Activated B cell treated with CpG ODN at 0.5 μM for 24 hours (primary cell): Measurements from ENCODE around the gene CTLA4. TPM values are rescaled to one million over a fixed set of nuclear protein-coding genes. Genes with fewer than 3 reads are reported as not detected.

Source experiments
- ATAC-seq: fragments of 200-7000 bp; cut with Tn5 transposase; one replicate; pipeline ENCODE4 v1.10.0; 2021; ENCODE audit warnings: low read depth, mild to moderate bottlenecking, moderate library complexity
- CTCF ChIA-PET: fragments of 350-600 bp; sonication (Branson Sonifier 250); formaldehyde crosslinking; loops from one replicate; lab custom pipeline; 2021; ENCODE audit warnings: antibody characterized with exemption; lab: Charles Lee
- POLR2A ChIA-PET: fragments of 350-600 bp; sonication (Branson Sonifier 250); formaldehyde crosslinking; loops from one replicate; lab custom pipeline; 2021; ENCODE audit warnings: antibody characterized with exemption; lab: Charles Lee
- DNase-seq: peaks from one replicate; pipeline ENCODE4 v3.0.0; 2022
- H3K27ac Mint-ChIP-seq: one replicate; pipeline ENCODE4 v1.8.0; 2020; ENCODE audit warnings: mixed read lengths
- H3K27me3 Mint-ChIP-seq: one replicate; pipeline ENCODE4 v1.8.0; 2021; ENCODE audit warnings: mixed read lengths
- H3K36me3 Mint-ChIP-seq: one replicate; pipeline ENCODE4 v1.8.0; 2021; ENCODE audit warnings: low read depth, mixed read lengths
- H3K4me1 Mint-ChIP-seq: one replicate; pipeline ENCODE4 v1.8.0; 2021; ENCODE audit warnings: mixed read lengths
- H3K4me3 Mint-ChIP-seq: one replicate; pipeline ENCODE4 v1.8.0; 2020; ENCODE audit warnings: mild to moderate bottlenecking, mixed read lengths
- H3K9me3 Mint-ChIP-seq: one replicate; pipeline ENCODE4 v1.8.0; 2020; ENCODE audit warnings: mixed read lengths
- intact Hi-C: fragments of 100-400 bp; cut with micrococcal nuclease; formaldehyde crosslinking; loops from one replicate; pipeline ENCODE4 v1.15.1; 2024
- total RNA-seq: library from RNA; stranded (reverse); gene quantifications from 2 replicates; pipeline ENCODE4 v1.2.3, GENCODE V29; 2022
- TF ChIP-seq, protein P1 (sequence below): fragments of 200-600 bp; IDR thresholded peaks from one replicate; pipeline ENCODE4 v1.8.0; 2022; ENCODE audit warnings: antibody characterized with exemption, mild to moderate bottlenecking

The CTLA4 gene
- total RNA-seq, 1 donor from 2014 or later = 0.55 TPM

DNA sequence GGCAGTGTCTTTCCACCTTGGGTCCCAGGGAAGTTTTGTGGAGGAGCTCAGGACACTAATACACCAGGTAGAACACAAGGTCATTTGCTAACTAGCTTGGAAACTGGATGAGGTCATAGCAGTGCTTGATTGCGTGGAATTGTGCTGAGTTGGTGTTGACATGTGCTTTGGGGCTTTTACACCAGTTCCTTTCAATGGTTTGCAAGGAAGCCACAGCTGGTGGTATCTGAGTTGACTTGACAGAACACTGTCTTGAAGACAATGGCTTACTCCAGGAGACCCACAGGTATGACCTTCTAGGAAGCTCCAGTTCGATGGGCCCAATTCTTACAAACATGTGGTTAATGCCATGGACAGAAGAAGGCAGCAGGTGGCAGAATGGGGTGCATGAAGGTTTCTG lies 5.9 kb downstream of the CTLA4 start:
- no peak for ATAC-seq

GRCh38 chr2:203873921-203874631 lies 6.5 kb downstream of the CTLA4 start:
- Mint-ChIP-seq H3K27ac (no peak overlapping the region), H3K4me1 (peaks cover 24% of the 10 kb centered on the region), H3K4me3 (no peak overlapping the region)

More for the DNA sequence above, 5.9 kb downstream of the CTLA4 start:
- Mint-ChIP-seq H3K4me1 (peaks cover 24% of the 10 kb centered on the region), H3K9me3 (peaks cover 2% of the 10 kb centered on the region), H3K36me3 (no peaks in the 10 kb centered on the region), H3K27me3 (peaks cover 10% of the 10 kb centered on the region), H3K4me3 (no peak overlapping the region), H3K27ac (no peak overlapping the region)
- POLR2A ChIA-PET = interaction anchor here (0.6 kb wide), 1 partner anchor 31 kb away, joined by 3 read pairs; no protein-coding TSS in a partner anchor
- intact Hi-C loops = no loop called here
- TF ChIP-seq, protein P1, sequence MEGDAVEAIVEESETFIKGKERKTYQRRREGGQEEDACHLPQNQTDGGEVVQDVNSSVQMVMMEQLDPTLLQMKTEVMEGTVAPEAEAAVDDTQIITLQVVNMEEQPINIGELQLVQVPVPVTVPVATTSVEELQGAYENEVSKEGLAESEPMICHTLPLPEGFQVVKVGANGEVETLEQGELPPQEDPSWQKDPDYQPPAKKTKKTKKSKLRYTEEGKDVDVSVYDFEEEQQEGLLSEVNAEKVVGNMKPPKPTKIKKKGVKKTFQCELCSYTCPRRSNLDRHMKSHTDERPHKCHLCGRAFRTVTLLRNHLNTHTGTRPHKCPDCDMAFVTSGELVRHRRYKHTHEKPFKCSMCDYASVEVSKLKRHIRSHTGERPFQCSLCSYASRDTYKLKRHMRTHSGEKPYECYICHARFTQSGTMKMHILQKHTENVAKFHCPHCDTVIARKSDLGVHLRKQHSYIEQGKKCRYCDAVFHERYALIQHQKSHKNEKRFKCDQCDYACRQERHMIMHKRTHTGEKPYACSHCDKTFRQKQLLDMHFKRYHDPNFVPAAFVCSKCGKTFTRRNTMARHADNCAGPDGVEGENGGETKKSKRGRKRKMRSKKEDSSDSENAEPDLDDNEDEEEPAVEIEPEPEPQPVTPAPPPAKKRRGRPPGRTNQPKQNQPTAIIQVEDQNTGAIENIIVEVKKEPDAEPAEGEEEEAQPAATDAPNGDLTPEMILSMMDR = no peak
- DNase-seq = no peak
- CTCF ChIA-PET = no interaction called here

DNA sequence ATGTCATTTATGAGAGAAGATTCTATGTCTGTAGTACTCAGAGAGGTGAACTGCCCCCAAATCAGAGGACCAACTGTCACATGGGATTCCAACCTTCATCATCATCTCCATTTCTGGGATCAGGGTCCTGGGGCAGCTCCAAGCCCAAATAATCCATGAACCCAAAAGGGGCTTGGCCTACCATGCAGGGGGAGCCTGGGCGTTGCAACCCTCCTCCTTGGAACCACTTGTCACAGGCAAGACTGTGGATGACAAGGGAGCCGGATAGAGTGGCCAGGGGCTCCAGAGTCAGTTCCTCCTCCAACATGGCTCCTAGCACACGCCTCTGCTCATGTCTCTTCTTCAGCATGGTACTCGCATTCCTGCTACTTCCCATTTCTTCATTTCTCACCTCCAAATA lies 7.9 kb downstream of the CTLA4 start:
- peaks cover 2% of the 10 kb centered on the region for H3K9me3 Mint-ChIP-seq
- no peak overlapping the region for H3K4me3 Mint-ChIP-seq
- TF ChIP-seq, protein P1 = no peak
- DNase-seq = no peak
- no peak for ATAC-seq
- no peak overlapping the region for H3K27ac Mint-ChIP-seq
- peaks cover 10% of the 10 kb centered on the region for H3K27me3 Mint-ChIP-seq
- POLR2A ChIA-PET = no interaction called here
- no peaks in the 10 kb centered on the region for H3K36me3 Mint-ChIP-seq
- CTCF ChIA-PET = no interaction called here
- intact Hi-C loops = no loop called here
- H3K4me1 Mint-ChIP-seq = peaks cover 19% of the 10 kb centered on the region

More at GRCh38 chr2:203873921-203874631, 6.5 kb downstream of the CTLA4 start:
- intact Hi-C loops = no loop called here
- DNase-seq = no peak
- peaks cover 10% of the 10 kb centered on the region for H3K27me3 Mint-ChIP-seq
- TF ChIP-seq, protein P1 = no peak
- CTCF ChIA-PET = no interaction called here
- H3K9me3 Mint-ChIP-seq = peaks cover 2% of the 10 kb centered on the region
- no peaks in the 10 kb centered on the region for H3K36me3 Mint-ChIP-seq
- POLR2A ChIA-PET = interaction anchor here (0.6 kb wide), 1 partner anchor 30 kb away, joined by 3 read pairs; no protein-coding TSS in a partner anchor
- ATAC-seq = no peak

- Mint-ChIP-seq H3K36me3 (no peaks in the 10 kb centered on the region), H3K4me3 (no peak overlapping the region), H3K4me1 (peaks cover 13% of the 10 kb centered on the region), H3K27me3 (peaks cover 10% of the 10 kb centered on the region), H3K9me3 (peaks cover under 1% of the 10 kb centered on the region), H3K27ac (no peak overlapping the region)
- ATAC-seq = no peak
- POLR2A ChIA-PET = no interaction called here
- intact Hi-C loops = no loop called here
- TF ChIP-seq, protein P1 = no peak
- no peak for DNase-seq
- CTCF ChIA-PET = no interaction called here
Measured at GRCh38 chr2:203876328-203876727, 8.8 kb downstream of the CTLA4 start.

DNA sequence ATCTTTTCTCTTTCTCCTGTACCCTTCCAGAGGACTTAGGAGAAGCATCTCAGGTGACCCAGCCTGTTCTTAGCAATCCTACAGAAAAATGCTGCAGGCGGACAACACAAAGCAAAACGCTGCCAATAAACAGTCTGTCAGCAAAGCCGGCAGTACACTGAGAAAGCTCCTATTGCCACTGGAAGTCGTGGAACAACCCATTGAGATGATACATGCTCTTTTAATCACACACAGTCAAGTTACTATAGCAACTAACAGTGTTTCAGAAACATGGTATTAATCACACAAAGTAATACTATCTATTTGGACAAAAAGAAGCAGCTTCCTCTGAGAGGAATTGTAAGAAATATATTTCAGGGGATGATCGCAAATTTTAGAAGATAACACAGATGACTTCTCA lies 10.5 kb downstream of the CTLA4 start:
- CTCF ChIA-PET = no interaction called here

More for the DNA sequence above, 10.5 kb downstream of the CTLA4 start:
- Mint-ChIP-seq H3K36me3 (no peaks in the 10 kb centered on the region), H3K9me3 (no peaks in the 10 kb centered on the region), H3K4me1 (peaks cover 4% of the 10 kb centered on the region), H3K27me3 (peaks cover 10% of the 10 kb centered on the region), H3K4me3 (no peak overlapping the region), H3K27ac (no peak overlapping the region)
- TF ChIP-seq, protein P1 = no peak
- ATAC-seq = no peak
- intact Hi-C loops = no loop called here
- POLR2A ChIA-PET = no interaction called here
- no peak for DNase-seq
